CD4-positive, alpha-beta T cell treated with Interleukin-6 at 100 ng/mL for 8 hours (primary cell): ENCODE measurements around the gene IL36B.

Experiments
- DNase-seq: peaks from one replicate; pipeline ENCODE4 v3.0.0-alpha.2; 2020; ENCODE audit warnings: mixed read lengths, low spot score

Gene IL36B

DNA sequence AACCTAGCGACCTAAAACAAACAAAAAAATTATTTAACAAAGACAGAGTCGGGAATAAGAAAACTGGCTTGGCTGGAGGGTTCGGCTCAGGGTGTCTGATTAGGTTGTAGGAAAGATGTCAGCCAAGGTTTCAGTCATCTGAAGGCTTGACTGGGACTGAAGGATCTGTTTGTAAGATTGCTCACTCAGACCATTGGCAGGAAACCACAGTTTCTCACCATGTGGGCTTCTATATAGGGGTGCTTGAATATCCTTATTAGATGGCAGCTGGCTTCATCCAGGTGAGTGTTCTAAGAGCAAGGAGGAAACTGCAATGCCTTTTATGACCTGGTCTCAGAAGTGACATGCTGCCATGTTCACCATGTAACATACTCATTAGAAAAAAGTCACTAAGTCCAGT lies 999 bp upstream of the IL36B start:
- no peak for DNase-seq

GRCh38 chr2:113050921-113051895 lies 1.5 kb downstream of the IL36B start:
- DNase-seq, result no peak

DNA sequence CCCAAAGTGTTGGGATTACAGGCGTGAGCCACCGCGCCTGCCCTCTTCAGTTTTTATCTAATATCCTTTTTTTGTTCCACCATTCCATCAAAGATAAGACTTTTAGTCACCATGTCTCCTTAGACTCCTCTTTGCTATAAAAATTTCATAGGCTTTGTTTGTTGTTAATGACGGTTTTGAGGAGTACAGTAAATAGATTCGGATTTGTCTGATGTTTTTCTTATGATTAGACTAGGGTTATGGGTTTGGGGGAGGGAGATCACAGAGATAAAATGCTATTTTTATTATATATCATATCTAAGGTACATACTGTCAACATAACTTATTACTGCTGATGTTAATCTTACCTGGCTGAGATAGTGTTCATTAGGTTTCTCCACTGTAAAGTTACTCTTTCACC lies 6.2 kb downstream of the IL36B start:
- DNase-seq, result no peak

DNA sequence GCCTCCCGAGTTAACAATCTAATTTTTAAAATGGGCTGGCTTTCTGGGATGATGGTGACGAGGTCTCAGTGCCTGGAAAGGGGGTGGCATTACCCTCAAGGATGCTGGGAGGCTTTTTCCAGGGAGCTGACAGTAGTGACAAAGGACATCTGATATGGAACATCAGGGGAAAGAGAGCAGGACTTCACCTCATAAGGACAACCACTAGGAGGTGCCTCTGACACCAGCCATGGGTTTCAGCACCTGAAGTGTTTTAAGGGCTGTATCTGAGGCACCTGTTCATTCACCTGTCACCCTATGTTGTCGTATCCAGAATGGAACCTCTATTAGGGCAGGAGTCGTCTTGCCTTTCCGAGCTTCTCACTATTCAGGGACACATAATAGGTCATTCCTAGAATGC lies 10.8 kb downstream of the IL36B start:
- DNase-seq, result no peak

DNA sequence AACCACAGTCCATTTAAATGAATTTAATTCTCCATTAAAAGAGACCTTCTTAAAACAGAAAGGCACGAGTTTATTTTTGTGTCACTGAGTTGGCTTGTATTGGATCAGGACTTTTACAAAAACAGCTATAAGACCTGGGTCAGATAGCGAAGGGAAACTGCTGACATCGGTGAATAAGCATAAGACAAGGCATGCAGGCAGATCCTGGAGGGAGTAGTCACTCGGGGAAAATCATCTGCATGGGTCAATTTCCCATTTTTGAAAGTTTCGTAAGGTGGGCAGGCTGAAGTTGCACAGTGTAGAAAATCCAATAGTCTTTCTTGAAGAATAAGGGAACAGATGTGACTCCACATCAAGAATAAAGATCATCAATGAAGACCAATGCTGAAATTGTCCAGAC lies 12.9 kb downstream of the IL36B start:
- no peak for DNase-seq

GRCh38 chr2:113039158-113039557 lies 13.5 kb downstream of the IL36B start:
- DNase-seq, result no peak

GRCh38 chr2:113038291-113038690 lies 14.4 kb downstream of the IL36B start:
- no peak for DNase-seq

- no peak for DNase-seq
Observed at GRCh38 chr2:113036763-113037162, 15.9 kb downstream of the IL36B start.

GRCh38 chr2:113034016-113034415 lies 18.7 kb downstream of the IL36B start:
- no peak for DNase-seq

DNA sequence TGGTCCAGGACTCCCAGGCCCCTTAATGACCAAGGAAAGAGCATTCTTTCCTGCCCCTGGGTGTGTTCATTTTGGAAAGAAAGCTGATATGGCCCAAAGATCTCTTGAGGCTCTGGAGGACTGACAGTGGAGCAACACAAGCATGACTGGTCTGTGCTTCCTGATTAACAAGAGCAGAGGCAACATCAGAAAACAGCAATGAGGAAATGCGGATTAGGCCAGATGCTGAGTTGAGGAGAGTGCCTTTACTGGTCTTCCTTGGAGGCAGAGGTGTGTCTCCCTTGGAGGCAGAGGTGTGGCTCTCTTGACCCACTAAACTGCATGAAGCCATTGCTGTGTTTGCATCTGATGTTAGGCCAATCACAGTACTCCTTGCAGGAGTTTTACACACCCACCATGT lies 19.9 kb downstream of the IL36B start:
- no peak for DNase-seq

- no peak for DNase-seq
Observed at GRCh38 chr2:113028112-113028511, 24.6 kb downstream of the IL36B start.

DNA sequence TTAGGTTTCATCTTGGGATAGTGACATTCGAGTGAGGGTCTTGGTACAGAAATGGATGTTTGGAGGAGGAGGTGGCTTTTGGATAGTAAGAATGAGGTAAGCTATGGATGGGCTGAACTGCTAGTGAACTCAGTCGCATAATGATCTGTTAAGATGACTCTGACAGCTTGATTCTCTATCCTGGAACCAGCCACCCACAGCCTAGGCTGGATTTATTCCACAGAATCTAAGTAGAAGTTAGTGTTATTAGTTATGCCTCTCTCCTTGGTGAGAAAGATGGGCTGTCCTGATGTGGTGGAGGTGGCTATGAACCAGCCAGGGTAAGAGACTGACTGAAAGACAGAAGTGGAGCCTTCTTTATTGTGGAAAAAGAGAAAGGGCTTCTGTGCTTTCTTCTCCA lies 25.0 kb downstream of the IL36B start:
- no peak for DNase-seq

GRCh38 chr2:113025737-113026136 lies 26.9 kb downstream of the IL36B start:
- no peak for DNase-seq

GRCh38 chr2:113024764-113025163 lies 27.9 kb downstream of the IL36B start:
- DNase-seq, result no peak

DNA sequence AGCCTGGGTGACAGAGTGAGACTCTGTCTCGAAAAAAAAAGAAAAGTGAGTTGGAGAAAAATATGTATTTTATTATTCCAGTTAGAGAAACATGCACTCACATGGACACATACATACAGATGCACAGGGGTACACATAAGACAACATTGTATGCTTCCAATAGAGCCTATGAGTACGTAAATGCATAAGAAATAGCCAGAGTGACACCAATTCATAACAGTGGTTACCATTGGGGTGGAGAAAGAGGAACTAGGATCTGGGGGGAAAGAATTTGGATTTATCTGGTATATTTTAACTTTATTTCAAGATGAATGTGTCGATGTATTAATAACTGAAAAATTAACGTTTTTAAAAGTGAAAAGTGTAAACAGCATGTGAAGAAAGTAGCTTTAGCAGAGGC lies 31.4 kb downstream of the IL36B start:
- DNase-seq, result no peak

DNA sequence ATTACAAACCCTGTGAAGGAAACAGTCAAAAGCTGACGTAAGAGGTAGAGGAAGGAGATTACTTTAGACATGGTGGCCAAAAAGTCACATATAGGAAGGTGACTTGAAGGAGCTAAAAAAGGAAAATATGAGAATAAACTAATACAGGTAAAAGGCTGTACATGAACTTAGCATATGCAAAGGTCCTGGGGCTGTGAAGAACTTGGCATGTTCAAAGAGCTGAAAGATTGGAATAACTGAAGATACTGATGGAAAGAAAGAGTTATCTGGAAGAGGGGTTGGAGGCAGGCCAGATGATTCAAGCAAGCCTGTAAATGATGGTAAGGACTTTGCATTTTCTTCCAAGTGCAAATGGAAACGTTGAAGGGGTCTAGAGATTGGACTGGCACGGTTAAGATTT lies 34.2 kb downstream of the IL36B start:
- DNase-seq, result no peak

DNA sequence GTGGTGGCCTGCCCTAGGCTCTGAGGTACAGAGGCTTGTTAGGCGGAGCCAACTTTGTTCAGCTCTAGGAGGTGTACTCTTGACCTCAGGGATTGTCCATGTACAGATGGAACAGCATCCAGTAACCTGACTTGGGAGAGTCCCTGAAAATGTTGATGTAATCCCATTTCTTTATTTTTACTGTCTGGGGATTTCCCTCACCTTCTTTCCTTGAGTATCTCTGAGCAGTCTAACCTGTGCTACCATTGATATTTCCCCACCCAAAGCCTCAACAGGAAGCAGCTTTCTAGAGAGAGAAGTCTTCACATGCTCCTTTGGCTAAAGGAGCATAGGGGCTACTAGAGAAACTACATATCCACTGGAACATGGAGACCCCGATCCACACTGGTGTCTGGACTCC lies 37.0 kb downstream of the IL36B start:
- DNase-seq, result no peak

DNA sequence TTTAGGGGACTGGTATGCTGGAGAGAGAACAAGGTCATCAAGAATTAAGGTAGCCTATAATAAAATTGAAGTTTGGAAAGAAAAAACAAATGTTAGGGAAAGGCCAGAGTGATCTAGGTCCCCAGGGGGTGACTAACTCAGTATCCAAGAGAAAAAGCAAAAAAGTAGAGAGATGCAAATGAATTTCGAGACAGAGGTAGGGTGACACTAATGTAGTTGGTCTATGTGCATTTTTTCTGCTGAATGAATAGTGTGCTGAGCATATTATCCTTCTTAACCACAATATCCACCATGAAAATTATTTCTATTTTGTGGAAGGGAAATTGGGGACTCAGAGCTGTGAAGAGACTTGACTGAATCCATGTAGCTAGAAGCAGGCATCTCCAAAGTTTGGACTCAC lies 37.6 kb downstream of the IL36B start:
- no peak for DNase-seq

GRCh38 chr2:113014067-113014466 lies 38.6 kb downstream of the IL36B start:
- DNase-seq, result no peak

- DNase-seq, result no peak
Observed at GRCh38 chr2:113013336-113013661, 39.4 kb downstream of the IL36B start.

GRCh38 chr2:113012436-113013335 lies 40.0 kb downstream of the IL36B start:
- DNase-seq, result no peak

GRCh38 chr2:113011108-113011507 lies 41.6 kb downstream of the IL36B start:
- no peak for DNase-seq

DNA sequence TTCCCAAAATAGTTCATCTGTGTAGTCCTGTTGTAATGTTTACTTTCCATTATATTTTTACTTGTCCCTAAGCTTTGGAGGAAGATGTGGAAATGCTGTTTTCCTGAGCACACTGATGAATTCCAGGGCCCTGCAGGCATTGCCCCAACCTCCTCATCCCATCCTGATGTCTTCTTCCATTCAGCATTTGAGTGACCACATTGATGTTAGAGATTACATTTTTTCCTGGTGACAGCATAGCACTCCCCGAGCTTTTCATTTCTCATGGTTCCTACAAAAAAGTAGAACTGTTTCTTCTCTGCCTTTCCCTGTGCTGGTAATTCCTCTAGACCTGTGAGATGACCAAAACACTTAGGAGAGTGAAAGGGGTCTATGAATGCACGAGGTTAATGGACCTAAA lies 42.6 kb downstream of the IL36B start:
- no peak for DNase-seq
